Eye (tissue), 1 donor: ENCODE data around the gene HVCN1.
"Not testable (repeated sequence)": the region's sequence is repeated elsewhere in the genome, so short reads cannot be mapped to it uniquely, and the experiment has no call there.

ENCODE experiments used
- DNase-seq: peaks from one replicate; pipeline ENCODE4 v3.0.0-alpha.2; 2015

Gene HVCN1

DNA sequence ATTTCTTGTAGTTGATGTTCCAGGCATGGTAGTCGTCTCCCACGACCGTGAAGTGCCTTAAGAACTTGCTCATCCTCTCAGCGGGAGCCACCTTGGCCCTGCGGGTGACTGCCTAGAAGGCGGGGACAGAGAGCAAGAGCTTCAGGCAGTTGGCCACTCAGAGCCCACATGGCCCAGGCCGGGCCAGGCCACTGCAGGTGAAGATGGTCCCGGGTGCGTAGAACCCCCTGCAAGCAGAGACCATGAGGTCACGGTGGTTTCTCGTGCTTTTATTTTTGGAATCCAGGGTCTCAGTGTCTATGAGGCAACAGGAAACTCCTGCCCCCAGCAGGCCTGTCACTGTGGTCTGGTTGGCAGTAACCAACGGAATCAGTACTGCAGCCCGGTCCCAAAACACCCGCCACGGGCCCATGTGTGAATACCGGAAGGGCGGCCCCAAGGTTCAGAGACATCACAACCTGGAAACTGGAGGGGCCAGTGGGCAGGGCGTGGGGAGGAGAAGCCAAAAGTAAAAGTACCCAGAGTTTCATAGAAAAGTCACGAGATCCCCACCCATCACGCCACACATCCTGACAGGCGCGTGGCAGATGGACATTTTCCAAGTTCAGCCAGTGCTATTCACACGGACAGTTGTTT is 27.5 kb downstream of the HVCN1 start:
- no peak for DNase-seq

DNA sequence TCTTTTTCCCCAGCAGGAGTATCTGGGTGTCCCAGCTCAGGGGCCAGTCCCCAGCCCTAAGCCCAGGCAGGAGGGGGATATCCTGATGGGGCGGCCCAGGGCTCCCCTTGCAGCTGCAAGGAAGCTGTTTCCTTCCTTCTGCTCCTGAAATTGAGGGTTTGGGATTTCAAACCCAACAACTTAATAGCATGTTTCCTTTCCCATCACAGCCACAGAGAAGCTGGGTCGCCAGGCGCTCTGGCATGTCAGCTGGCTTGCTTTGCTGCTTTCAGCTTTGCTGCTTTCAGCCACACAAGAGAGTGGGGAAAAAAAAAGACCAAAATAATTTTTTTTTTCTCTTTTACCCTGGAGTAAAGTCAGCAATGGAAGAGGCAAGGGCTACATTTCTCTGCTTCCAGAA is 30.0 kb downstream of the HVCN1 start:
- DNase-seq, result no peak

DNA sequence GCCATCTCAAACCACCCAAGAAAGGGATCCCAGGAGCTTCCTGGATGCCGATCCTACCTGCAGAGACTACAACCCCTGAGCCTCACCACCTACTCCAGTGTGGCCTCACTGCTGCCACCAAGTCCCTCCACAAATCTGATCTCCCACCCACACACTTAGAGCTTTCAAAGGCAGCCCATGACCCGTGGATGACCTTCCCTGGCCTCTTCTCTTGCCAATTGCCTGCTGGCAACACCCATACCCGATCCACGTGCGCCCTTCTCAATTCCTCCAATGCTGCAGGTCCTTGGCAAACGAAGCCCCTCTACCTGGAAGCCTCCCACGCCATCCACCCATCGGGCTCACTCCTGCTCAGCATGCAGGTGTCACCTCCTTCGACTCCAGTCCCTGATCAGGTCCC is 30.7 kb downstream of the HVCN1 start:
- no peak for DNase-seq

DNA sequence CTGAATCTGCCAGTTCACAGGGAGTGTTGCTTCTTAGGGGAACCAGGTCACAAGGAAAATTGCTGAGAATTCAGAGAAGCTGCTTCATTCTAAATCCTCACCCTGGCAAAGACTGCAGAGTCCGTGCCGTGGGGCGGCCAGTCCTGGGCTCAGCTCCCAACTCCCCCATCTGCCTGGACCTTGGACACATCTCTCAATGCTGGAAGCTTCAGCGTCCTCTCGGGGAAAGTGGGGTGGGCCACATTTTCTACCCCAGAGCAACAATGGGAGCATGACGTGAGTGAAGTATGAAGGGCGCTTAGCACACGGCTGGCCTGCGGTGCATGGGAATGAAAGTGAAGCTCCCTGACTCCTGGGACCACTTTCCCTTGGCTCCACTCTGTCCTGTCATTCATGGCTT is 31.2 kb downstream of the HVCN1 start:
- DNase-seq, result no peak

DNA sequence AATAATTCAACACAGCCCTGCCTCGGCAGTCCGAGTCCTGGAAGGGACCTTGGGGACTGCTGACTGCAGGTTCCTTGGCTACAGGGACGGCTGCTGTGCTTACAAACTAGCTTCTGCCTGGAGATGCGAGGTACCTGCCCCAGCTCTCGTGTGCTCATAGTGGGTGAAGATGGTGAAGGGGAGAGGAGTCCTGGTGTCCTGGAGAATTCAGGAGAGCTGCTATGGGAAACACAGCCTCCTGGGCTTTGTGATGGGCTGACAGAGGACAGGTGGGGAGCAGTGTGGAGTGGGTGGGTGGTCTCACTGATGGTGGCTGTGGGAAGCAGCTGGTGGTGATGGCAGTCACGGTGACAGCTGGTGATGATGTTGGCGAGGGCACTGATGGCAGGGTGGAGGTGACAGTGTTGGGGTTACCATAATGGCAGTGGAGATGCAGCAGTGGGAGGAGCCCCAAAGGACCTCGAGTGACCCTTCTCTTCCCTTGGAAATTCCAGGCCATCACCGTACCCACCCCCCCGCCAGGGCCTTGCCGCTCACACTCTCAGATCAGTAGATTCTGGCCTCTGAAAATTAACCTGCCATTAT is 32.8 kb downstream of the HVCN1 start:
- peak; percentile 55 for DNase-seq

DNA sequence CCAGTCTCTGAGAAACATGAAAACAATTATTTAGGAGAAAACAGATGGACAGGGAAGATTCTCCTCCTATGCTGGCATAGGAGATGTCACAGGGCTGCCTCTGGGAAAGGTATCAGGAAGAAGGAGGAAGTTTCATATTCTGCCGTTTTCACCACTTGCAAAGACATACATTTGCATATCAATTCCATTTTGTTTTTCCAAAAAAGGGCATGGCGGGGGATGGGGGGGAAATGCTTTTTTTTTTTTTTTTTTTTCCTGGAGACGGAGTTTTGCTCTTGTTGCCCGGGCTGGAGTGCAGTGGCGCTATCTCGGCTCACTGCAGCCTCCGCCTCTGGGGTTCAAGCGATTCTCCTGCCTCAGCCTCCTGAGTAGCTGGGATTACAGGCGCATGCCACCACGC is 34.7 kb downstream of the HVCN1 start:
- DNase-seq, result not testable (repeated sequence)

DNA sequence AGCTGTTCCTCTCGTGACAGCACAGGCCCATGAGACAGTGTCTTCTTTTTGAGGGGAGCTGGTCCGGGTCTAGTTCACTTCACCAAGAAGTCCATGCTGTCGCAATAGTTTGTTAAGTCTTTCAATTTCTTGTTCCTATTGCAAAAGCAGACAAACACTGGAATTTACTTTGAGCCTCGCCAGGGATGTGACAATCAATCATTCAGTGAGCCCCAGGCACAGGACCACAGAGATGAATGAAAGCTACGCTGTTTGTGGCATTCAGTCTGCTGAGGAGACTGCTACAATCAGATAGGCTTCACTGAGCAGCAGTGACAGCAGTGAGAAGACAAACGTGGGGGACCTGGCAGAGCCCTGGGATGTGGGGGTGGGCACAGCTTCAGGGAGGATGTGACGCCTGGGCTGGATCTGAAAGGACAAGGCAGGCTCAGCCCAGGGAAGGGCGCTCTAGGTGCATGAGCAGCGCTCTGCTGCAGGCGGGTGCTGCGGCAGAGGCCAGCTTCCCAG is 39.5 kb downstream of the HVCN1 start:
- DNase-seq, result peak; percentile 49

DNA sequence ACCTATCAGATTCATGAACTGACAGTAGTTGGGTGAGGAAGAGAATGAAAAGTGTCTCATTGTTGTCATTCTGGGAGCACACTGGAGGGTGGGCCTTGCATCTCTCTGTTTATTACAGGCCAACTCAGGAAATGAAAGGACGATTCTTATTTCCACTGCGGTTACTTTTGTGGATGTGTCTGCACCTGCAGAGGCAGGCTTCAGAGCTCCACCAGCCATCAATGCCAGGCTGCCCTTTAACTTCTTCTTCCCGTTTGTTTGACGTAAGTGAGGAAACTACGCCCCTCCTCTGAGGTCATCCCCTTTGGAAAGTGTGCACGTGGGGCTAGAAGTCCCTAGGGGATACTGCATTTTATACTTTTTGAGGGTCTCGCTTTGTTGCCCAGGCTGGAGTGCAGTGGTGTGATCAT is 41.3 kb downstream of the HVCN1 start:
- DNase-seq, result no peak

DNA sequence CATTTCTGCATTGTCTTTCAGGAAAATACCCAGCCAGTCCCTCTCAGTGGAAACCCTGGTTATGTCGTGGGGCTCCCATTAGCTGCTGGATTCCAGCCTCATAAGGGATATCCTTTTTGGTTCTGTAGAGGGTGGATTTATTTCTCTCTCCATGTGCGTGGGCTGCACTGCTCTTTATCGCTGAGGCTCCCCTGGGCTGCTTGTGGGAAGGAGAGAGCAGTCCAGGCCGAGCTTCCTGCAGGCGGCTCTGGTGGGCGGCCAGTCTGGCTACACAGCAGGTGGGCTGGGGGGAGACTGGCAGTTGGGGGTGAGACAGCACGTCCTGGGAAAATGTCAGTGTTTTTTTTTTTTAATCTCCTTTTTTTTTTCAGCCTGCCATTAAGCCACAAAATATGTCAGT is 47.4 kb downstream of the HVCN1 start:
- DNase-seq, result peak; percentile 30

DNA sequence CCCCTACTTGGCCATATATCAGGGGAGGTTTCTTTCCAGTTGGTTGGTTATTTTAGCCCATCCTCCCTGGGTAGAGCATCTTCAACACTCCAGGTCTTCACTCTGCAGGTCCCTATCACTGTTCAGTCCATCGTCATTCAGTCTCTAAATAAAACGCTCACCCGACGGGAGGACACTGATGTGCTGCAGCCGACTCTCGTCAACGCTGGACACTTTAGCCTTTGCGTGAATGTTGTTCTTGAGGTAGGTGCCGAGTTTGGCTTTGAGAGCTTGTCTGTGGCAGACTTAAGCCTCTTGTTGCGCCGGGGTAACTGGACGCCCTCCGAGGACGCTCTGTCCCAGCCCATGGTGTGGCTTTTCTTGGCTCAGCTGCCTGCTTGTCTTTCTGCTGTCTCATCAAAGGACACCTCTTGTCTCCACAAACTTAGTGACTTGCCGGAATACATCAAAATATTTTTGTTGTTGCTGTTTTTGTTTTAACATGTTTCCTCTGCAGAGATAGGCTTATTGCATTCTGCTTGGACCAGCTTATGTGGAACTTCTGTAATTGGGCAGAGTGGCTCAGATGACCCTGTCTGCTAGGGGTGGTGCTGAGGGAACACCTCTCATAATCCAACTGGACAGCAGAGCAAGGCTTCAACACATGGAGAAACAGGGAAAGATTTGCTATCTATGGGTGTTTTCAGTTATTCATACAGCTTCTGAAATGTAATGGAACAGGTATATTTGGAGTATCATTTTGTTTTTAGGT is 48.5 kb downstream of the HVCN1 start:
- DNase-seq, result no peak

DNA sequence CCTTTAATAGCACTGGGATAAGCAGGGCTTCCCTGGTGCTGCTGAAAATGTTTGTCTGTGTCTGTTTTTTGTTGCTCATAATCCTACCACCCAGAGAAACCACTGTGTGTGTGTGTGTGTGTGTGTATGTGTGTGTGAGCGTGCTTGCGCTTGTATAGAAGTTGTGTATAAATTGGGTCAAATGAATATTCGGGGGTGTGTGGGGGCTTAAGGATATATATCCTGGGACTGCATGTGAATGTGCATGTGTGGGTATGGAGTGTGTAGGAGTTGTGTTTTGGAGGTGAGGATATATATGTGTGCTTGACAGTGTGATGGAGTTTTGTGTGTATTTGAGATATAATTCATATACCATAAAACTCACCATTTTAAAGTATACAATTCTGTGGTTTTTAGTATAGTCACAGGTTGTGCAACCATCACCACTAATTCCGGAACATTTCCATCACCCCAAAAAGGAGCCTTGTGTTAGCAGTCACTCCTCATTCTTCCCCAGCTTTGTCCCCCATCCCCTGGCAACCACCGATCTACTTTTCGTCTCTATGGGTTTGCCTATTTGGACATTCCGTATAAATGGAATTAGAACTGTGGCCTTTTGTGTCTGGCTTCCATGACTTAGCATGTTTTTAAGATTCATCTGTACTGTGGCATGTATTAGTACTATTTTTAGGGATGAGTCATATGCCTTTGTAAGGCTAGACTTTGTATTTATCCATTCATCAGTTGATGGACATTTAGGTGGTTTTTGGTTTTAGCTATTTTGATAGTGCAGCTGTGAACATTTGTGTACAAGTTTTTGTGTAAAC is 49.4 kb downstream of the HVCN1 start:
- DNase-seq, result no peak

DNA sequence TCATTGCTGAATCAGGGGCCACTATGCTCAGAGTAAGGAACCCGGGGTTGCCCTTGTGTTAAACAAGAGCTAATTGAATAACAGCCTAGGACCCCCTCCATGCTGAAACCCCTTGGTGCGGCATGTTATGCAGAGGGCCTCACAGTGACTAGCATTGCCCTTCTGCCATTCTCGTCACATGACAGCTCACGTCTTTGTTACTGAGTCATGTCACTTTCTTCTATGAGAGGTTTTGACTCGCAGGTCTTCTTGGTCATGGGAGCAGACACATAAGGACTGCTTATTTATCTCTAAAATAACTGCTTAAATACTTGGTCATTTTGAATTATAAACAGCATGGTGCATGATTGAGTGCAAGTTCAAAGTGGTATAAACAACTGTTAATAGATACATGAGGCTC is 50.1 kb downstream of the HVCN1 start:
- no peak for DNase-seq

DNA sequence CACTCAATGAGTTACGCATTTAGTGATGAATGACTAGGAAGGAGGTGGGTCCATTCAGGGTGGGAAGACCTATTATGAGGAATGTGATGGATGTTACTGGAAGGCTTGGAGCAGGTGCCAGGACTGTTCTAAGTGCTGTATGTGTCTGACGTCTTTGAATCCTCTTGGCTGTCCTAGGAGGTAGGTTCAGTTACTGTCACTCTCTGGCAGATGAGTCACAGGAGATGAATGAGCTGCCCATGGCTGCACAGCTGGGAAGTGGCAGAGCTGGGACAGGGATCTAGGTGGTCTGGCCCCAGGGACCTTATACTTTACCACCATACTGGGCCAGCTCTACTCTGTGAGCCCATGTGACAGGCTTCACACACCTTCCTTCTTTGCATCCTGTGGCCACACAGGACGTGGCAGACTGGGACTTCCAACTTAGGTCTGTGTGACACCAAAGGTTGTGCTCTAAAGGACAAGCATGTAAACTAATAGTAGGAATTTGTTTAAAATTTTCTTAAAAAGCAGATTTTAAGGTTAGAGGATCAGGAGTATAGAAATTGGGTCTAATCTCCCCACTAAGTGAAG is 51.0 kb downstream of the HVCN1 start:
- DNase-seq, result no peak

DNA sequence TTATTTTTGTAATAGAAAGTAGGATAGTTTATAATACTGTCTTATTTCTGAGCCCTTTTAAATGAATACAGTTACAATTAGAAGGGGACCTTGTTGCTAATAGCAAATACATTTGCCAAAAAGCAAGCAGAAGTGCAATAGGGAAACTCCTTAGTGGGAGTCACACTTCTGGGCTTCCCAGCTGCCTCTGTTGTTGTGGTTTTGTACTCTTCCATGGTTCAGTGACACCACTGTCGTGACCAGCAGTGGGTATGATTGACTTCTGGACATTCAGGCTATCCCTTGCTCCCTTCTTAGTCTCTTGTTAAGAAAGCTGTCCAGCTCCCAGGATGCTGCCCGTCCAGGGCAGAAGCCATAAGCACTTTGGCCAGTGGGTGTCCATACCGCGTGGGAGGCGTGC is 52.4 kb downstream of the HVCN1 start:
- no peak for DNase-seq

DNA sequence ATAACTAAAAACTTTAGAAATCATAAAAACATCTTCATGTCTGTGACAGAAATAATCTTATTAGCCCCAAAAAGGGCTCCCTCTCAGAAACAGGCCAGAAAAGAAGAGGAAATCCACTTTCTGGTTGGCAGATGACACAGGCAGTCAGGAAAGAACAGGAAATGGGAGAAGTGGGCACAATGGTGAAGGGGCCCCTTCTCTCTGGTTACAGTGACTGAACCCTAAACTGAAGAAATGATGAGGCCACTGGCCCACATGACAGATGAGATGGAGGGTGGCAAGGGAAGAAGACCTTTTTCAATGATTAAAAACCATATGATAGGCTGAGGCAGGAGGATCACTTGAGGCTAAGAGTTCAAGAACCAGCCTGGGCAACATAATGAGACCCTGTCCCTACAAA is 53.9 kb downstream of the HVCN1 start:
- no peak for DNase-seq

DNA sequence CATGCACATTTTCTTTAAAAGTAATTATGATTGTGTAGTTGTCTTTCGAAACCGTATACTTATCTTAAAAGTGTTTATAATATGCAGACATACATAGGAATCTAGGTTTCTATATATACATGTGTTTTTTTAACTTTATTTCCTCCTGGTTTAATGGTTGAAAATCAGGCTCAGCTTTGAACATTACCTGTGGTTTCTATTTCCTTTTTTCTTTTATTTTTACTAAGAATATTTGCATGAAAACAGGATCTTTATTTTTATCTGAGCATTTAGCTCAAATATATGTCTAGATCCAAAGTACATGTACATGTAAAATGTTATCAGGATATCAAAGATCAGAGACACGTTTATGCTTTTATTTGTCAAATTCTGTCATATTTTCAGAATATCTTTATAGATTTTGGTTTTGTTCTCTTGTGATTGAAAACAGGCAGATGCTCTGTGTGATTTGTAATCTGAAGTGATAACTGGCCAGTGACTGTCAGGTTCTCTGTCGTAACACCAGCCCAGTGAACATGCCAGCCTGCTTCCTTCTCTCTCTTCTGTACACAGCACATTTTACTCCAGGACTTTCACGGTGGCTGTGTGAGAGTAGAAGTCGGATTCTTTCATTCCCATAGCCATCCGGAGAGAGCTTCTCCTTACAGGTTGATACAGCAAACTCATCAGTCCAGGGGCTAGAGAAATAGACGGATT is 61.3 kb downstream of the HVCN1 start:
- no peak for DNase-seq

DNA sequence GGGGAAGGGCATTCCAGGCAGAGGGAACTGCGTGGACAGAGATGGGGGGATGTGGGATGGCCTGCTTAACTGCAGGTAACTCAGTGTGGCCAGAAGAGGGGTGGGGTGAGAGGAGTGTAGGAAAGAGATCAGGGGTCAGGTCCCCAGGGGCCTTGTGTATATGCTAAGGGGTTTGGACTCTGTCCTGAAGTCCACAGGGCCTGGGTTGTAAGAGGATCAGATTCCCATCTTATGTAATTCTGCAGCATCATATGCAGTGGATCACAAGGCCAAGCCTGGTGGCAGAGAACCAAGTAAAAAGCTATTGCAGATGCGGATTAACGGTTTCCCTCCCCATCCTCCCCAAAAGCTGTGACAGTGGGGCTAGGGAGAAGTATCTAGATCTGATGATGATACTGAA is 66.3 kb downstream of the HVCN1 start:
- no peak for DNase-seq

DNA sequence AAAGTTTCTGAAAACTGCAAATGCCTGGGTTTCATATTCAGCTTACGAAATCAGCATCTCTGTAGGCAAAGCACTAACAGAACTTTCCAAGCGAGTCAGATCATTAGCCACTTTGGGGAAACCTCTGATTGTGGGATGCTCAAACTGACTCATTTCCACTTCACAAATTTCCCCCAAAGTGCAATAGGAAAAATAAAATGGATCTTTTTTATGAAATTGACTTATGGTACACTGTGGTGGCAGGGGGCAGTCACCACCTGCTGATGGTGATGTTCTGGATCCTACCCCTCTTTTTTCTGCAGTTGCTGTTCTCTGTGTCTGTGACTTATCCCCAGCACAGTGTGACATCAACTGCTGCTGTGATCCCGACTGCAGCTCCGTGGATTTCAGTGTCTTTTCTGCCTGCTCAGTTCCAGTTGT is 69.4 kb downstream of the HVCN1 start:
- DNase-seq, result no peak

DNA sequence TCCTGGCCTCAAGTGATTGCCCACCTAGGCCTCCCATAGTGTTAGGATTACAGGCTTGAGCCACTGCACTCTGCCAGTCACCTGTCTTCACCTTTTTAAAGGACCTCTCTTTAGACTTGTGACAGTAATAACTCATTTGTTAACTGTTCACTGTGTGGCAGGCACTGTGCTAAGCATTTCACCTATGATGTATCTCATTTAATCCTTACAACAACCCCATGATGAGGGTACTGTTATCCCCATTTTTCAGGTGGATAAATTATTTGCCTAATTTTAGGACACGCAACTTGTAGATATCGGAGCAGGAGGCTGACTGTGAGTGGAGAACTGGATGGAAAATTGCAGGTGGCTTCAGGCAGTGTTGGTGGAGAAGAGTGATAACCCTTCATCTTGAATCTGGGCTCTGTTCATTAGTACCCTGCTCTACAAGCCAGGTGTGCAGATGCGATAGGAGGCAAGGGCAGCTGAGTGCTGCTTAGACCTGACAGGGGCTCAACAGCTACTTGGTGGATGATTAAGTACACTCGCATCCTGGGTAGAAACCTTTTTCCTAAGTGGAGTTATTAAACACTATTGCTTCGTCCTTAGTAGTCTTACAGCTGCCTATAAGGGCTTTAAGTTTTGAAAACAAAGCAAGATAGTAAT is 72.3 kb downstream of the HVCN1 start:
- DNase-seq, result no peak

DNA sequence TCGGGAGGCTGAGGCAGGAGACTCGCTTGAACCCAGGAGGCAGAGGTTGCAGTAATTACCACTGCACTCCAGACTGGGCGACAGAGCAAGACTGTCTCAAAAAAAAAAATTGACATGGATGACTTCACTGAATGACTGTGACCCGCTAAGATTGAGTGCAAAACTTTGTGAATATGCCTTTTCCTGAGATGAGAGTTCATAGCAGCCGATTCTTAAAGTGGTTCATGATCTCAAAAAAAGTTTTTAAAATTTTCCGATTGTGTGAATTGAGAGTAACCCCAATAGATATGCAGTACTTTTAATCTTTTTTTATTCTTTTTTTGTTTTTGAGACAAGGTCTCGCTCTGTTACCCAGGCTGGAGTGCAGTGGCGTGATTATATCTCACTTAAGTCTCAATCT is 73.7 kb downstream of the HVCN1 start:
- no peak for DNase-seq

DNA sequence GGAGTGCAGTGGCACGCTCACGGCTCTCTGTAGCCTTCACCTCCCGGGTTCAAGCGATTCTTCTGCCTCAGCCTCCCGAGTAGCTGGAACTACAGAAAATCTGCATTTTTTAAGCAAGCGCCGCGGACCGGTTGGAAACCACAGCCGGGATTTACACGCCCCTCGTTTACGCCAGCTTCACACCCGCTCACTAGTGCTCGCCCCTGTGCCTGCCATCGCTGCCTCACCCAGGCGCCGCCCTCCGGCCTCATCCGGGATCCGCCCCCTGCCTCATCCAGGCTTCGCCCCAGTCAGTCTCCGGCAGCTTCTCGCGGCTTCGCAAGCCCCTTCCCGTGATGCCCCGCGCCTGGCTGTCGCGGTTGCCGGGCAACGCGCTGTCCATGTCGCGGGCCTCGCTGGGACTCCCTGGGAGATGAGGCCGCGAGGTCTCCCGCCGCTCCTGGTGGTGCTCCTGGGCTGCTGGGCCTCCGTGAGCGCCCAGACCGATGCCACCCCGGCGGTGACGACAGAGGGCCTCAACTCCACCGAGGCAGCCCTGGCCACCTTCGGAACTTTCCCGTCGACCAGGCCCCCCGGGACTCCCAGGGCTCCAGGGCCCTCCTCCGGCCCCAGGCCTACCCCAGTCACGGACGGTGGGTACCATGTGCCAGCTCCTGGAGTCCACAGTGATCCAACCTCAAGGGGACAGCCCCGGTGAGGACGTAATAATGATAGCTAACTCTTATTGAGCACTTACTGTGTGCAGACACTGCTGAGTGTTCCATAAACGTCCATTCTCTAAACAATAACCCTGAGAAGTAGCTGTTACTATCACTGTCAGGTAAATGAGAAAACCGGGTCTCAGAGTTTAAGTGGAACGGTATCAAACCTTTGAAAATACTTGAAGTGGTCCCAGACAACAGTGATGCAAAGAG is 74.9 kb downstream of the HVCN1 start, which contains the start of gene TCTN1:
TCTN1 (plus strand) TSS at position 359 of the 914 bp plus-strand sequence; CDS start at position 413, 54 bp downstream.
- peak; percentile 98 for DNase-seq
